GM12891 (cell line): Measurements from ENCODE around the gene SMCO3.

ENCODE experiments used
- PAX5 ChIP-seq: IDR thresholded peaks from 2 replicates; pipeline ENCODE4 v1.6.1; 2011; ENCODE audit warnings: low read length, moderate library complexity, mild to moderate bottlenecking; ENCODE audit not compliant: insufficient read depth, severe bottlenecking
- POLR2A ChIP-seq: IDR thresholded peaks from 2 replicates; pipeline ENCODE4 v1.6.1; 2011; ENCODE audit warnings: low read depth, low read length, control low read depth
- POLR2AphosphoS5 ChIP-seq: IDR thresholded peaks from 2 replicates; pipeline ENCODE4 v1.6.1; 2011; ENCODE audit warnings: low read depth, low read length, control low read depth
- TAF1 ChIP-seq: IDR thresholded peaks from 2 replicates; pipeline ENCODE4 v1.6.1; 2011; ENCODE audit warnings: low read depth, low read length, control low read depth

GRCh38 chr12:14775636-14775980 lies 38.4 kb downstream of the SMCO3 start:
- TF ChIP-seq TAF1 (no peak), POLR2A (no peak), POLR2AphosphoS5 (no peak), PAX5 (no peak)
